ENCODE results near the gene NPY1R.

DNA sequence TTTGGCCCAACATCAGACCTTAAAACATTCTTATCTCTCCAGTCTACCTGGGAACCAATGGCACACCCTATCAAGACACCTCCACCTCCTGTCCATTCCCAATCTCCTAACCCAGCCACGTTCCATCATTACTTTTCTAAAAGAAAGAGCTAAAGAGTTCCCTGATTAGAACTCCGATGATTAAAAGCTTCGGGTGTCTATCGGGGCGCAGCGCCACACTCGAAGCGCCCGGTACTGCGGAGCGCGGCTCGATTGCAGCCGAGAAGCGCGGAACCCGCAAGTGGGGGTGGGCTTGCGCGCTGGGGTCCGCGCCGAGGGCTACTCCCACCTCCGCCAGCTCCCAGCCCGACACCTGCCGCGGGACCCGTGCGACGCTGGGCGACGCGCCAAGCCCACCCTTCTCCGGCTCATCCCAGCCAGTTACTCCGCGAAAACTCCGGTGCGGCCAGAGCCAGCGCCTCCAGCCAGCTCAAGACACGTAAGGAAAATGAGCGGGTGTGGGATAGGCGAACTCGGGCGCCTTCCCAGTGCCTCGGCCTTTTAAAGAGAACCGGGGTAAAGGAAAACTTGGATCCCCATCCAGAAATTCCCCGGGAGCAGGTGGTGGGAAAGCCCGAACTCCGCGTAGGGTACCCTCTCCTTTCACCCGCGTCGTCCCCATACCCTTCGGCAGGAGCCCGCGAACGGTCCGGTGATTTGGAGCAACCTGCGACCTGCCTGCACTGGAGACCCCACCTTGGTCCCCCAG, 593 bp downstream of the NPY1R start:
- TF ChIP-seq POLR2AphosphoS5 (IDR thresholded peaks at IDR 0.05; ENCODE audit: insufficient read depth in 1 of 2, low read depth in 1 of 2) = no peak
- TF ChIP-seq, protein P1, sequence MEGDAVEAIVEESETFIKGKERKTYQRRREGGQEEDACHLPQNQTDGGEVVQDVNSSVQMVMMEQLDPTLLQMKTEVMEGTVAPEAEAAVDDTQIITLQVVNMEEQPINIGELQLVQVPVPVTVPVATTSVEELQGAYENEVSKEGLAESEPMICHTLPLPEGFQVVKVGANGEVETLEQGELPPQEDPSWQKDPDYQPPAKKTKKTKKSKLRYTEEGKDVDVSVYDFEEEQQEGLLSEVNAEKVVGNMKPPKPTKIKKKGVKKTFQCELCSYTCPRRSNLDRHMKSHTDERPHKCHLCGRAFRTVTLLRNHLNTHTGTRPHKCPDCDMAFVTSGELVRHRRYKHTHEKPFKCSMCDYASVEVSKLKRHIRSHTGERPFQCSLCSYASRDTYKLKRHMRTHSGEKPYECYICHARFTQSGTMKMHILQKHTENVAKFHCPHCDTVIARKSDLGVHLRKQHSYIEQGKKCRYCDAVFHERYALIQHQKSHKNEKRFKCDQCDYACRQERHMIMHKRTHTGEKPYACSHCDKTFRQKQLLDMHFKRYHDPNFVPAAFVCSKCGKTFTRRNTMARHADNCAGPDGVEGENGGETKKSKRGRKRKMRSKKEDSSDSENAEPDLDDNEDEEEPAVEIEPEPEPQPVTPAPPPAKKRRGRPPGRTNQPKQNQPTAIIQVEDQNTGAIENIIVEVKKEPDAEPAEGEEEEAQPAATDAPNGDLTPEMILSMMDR (IDR thresholded peaks at IDR 0.05) = no peak

Measured in vagina (tissue), 2 donors.